H4 (cell line): ENCODE results near the gene NR3C1. TPM values are rescaled to one million over a fixed set of nuclear protein-coding genes. Genes with fewer than 3 reads are reported as not detected.

Source experiments
- DNase-seq: peaks from one replicate; pipeline ENCODE4 v3.0.0-alpha.2; 2015; ENCODE audit warnings: low spot score
- total RNA-seq: library from RNA; depleted of rRNA; stranded (reverse); fragments of >200 nt; shearing (Covaris generic); gene quantifications from 2 replicates; pipeline ENCODE4 v1.2.3, GENCODE V29; 2014; rRNA removed

The NR3C1 gene
- total RNA-seq: 47.9 and 55.5 TPM in 2 replicates

DNA sequence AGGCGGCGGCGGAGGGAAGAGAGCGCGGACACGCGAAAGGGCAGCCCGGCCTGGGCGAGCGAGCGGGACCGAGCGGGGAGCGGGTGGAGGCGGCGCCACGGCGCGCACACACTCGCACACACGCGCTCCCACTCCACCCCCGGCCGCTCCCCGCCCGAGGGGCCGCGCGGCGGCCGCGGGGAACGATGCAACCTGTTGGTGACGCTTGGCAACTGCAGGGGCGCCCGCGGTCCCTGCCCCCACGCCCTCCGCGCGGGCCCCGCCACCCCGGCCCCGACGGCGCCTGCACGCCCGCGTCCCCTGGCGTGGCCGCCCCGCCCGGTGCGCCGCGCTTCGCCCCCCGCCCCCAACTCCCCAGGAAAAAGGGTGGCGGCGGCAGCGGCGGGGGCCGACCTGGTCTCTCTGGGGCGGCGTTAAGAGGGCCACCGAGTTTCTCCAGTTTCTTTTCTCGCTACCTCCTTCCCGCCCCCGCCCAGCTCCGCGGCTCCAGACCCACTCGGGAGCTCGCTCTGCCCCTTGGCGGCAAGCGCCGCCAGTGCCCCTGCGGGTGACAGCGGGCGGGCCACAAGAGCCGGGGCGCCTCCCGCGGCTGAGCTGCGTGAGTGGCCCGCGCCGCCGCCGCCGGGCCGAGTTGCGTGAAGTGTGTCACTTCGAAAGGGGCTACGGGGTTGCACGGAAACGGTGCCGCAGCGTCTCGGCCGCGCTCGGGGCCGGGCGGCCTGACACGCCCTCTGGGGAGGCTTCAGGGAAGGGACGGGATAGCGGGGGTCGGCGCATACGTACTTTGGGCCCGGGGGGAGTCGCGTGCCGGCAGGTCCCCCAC is at the start of gene NR3C1:
TSS of gene NR3C1 (minus strand) at position 94 of the 823 bp plus-strand sequence. CDS start 2,847 bp downstream, outside the sequence.
- DNase-seq: peak; percentile 70

GRCh38 chr5:143449772-143450171 is 46.3 kb upstream of the NR3C1 start:
- DNase-seq: no peak

GRCh38 chr5:143448518-143448917 is 45.0 kb upstream of the NR3C1 start:
- no peak for DNase-seq

DNA sequence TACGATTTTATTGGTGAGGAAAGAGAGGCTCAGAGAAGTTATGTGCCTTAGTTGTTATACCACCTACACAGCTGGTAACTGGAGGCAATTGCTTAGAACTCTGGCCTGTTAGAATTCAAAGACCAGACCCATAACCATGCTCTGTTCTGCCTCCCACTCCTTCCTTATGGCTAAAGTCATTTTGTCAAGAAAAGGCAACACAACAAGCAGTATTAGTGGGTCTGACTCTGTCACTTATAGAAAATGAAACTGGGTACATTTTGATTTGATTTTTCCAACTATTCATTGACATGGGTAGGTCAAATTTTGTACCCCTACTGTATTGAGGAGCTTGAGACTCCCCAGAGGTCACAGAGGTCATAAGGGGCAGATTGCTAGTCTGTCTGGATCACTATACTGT is 44.5 kb upstream of the NR3C1 start:
- no peak for DNase-seq

- no peak for DNase-seq
Measured at GRCh38 chr5:143446535-143447226, 43.2 kb upstream of the NR3C1 start.

GRCh38 chr5:143445776-143446175 is 42.3 kb upstream of the NR3C1 start:
- DNase-seq: no peak

- no peak for DNase-seq
Measured at GRCh38 chr5:143443330-143443729, 39.8 kb upstream of the NR3C1 start.

GRCh38 chr5:143442385-143442784 is 38.9 kb upstream of the NR3C1 start:
- no peak for DNase-seq

- no peak for DNase-seq
Measured at GRCh38 chr5:143440448-143441115, 37.1 kb upstream of the NR3C1 start.

DNA sequence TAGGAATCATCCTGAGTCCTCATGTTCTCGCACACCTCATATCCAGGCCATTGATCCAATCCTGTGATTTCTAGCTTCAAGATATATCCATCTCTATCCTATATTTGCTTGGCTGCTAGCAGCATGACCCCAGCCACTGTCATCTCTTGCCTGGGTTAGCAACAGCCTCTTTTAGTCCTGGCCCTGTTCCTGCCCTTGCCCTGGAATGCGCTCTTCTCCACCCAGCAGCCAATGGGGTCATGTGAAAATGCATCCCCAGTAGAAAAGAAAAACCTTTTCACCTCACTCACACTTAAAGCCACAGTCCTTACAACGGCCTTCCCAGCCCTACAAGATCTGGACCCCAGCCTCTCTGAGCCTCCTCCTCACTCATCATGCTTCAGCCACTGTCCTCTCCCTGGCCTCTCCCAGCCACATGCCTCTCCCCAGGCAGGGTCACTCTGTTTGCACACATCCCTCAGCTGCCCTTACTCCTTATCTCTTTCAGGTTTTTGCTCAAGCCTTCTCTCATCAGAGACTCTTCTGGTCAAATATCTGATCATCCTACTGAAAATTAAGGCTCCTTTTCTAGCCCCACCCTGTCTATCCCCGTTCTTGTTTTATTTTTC is 34.3 kb upstream of the NR3C1 start:
- DNase-seq: no peak

DNA sequence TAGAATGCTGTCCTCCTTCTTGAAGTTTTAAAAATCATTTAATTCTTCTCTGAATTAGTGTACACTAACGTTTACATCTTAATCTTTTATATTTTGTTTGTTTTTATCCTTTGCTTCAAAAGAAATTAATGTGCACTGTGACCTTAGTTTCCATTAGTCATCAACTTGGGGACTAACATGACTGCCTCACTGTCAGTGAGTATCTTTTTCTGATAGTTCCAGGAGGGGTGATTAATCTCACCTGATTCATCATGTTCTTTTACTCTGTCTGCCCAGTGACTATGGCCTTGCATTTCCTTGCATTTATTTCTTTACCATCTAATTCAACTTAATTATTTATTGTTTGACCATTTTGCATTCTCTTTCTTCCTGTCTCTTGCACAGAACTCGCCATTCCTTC is 33.4 kb upstream of the NR3C1 start:
- no peak for DNase-seq

DNA sequence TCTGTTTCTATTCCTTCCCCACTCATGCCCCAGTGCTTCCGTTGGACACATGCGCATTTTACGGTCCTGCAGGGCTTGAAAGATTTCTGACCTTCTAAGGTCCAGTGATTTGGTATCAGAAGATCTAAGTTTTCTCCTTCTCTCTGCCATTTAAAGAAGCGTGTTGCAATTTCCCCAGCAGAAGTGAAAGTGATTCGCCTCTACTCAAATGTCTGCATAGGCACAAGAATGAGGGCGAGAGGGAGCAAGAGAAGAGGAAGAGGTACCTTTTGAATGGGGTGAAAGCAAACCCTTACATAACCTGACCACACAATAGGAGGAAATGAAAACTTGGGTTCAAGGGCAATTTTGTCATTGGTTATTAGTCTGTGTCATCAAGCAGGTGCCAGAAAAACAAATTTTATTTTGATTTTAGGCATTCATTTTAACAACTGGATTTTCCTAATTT is 31.7 kb upstream of the NR3C1 start:
- DNase-seq: no peak

GRCh38 chr5:143434261-143435209 is 31.0 kb upstream of the NR3C1 start:
- DNase-seq: no peak

GRCh38 chr5:143433670-143434069 is 30.2 kb upstream of the NR3C1 start:
- DNase-seq: no peak

GRCh38 chr5:143432658-143433239 is 29.3 kb upstream of the NR3C1 start:
- no peak for DNase-seq

DNA sequence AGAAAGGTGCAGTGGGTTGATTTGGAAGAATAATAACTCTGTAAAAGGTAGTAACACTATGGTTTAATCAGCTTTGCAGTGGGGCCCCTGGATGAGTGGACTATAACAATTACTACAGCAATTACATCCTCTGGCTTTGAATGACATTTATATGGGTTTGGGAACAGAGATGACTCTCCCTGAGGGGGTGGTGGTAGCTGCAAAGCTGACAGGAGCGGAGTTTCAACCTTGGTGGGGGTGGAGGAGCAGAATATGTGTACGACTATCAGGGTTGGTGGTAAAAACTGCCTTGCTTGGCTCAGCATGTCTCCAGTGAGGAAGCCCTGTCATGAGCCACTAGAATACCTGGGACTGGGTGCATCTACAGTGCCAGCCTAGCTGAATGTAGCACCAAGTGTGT is 28.3 kb upstream of the NR3C1 start:
- DNase-seq: no peak

DNA sequence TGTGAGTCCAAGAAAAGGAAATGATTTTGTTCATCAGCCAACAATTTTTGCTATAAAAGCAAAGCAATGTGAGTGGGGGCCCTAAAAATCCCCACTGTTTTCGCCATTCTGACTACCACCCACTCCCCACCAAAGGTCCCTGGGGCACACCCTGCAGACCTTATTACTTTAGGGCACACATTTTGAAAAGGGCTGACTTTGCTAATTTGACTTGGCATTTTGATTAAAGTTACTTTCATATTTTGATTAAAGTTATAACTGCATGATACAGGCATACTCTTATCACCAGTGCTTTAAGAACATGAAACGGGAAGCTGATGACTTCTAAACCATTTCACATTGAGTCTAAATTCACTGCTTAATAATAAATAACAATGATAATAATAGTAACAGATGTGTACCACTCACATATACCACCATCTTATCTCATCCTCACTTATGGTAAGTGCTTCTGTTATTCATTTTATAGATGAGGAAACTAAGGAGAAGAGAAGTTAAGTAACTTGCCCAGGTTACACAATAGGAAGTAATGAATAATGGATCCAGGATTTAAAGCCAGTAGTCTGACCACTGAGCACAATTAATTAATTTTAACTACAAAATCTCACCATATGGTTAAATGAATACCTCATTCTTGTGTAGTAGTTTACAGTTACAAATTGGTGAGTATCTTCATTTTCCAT is 25.4 kb upstream of the NR3C1 start:
- DNase-seq: no peak

GRCh38 chr5:143428155-143428554 is 24.7 kb upstream of the NR3C1 start:
- DNase-seq: no peak

DNA sequence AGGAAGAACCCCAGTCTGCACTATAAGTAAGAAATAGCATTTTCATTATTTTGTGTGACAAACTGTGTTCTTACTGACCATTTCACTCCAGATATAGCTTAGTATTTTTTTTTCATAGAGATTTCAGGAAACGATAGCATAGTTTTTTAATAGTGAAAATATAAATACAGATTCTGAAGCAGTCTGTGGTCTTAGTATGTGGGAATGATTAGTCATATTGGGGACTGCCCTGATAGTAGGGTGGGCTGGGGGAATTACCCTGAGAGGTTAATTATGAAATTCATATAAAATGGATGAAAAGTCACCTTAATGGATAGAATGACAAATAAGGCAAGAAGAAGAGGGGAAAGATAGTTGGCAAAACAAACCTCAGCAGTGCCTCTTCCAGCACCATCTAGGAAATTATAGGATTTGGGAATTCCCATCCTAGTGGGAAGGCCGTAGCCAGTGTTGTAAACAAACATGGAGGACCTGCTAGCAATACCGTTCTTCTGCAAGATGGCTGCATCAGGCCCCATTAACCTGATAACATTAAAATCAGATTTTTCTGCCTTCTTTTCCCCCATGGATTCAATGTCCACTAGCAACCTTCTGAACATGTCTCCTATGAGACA is 23.7 kb upstream of the NR3C1 start:
- DNase-seq: no peak
